Stimulated activated naive CD4-positive, alpha-beta T cell (primary cell): ENCODE data around the gene PPAT.

Source experiments
- DNase-seq, 6 experiments: peaks; one replicate each; lab custom pipeline; 2025; lab: John Stamatoyannopoulos, UW

Gene PPAT

GRCh38 chr4:56434599-56435139 lies 746 bp downstream of the PPAT start:
- peak in 3 of 6 experiments; percentile 14 to 36 (median 27) for DNase-seq

GRCh38 chr4:56433280-56433679 lies 2.1 kb downstream of the PPAT start:
- no peak for DNase-seq

GRCh38 chr4:56430203-56430602 lies 5.2 kb downstream of the PPAT start:
- DNase-seq, result no peak

DNA sequence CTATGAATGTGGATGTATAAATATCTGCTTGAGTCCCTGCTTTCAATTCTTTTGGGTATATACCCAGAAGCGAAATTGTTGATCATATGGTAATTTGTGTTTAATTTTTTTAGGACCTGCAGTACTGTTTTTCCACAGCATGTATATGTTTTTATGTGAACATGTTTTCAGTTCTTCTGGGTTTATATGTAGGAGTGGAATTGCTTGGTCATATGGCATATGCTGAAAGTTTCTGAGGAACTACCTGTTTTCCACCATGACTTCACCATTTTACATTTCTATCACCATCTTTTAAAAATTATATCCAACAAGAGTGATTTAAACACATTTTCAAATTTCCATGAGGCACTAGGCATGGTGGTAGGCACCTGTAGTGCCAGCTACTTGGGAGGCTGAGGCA lies 8.2 kb downstream of the PPAT start:
- no peak for DNase-seq

DNA sequence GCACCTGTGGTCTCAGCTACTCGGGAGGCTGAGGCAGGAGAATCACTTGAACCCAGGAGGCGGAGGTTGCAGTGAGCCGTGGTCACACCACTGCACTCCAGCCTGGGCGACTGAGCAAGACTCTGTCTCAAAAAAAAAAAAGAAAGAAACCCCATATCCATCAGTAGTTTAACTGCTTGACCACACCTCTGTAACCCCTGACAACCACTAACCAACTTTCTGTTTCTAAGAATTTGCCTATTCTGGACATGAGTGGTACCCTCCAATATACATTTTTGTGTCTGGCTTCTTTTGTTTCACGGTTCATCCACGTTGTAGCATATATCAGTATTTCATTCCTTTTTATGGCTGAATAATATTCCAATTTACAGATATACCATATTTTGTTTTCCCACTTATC lies 9.1 kb downstream of the PPAT start:
- no peak for DNase-seq

GRCh38 chr4:56425518-56425917 lies 9.9 kb downstream of the PPAT start:
- no peak for DNase-seq

GRCh38 chr4:56424697-56425514 lies 10.5 kb downstream of the PPAT start:
- peak in 5 of 6 experiments; percentile 6 to 68 (median 36) for DNase-seq

GRCh38 chr4:56424176-56424575 lies 11.2 kb downstream of the PPAT start:
- DNase-seq, result no peak

DNA sequence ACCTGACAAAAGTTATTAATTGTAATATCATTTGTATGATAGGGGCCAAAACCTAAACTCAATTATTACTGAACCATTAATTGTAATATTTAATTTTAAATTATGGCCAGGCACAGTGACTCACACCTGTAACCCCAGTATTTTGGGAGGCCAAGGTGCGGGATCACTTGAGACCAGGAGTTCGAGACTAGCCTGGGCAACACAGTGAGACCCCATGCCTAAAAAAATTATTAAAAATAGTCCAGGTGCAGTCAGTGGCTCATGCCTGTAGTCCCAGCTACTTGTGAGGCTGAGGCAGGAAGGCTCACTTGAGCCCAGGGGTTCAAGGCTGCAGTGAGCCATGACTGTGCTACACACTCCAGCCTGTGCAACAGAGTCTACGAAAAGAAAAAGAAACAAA lies 18.0 kb downstream of the PPAT start:
- no peak for DNase-seq

- DNase-seq, result no peak
Measured at GRCh38 chr4:56416349-56416748, 19.1 kb downstream of the PPAT start.

DNA sequence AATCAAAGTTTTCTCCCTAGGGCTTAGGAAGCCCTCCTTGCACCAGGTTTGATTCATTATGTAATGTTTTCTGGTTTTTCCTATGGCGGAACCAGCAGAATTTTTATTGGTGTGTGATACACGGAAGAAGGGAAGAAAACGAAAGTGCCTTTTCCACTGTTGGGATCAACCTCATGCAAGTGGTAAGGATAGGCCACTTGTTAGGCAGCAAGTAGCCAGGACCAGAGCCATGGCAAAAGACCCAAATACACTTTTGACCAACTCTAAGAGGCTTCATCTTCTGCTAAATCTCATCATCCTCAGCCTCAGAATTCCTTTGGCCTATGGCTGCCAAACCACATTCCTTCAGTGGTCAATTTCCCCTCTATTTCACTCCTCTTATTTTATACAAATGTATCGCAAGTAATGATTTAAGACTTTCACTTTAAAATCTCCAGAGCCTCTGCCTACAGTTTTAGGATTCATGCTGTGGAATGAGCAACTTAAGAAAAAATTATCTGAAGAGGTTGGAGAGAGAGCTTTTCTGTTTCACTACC lies 21.2 kb downstream of the PPAT start:
- no peak for DNase-seq

DNA sequence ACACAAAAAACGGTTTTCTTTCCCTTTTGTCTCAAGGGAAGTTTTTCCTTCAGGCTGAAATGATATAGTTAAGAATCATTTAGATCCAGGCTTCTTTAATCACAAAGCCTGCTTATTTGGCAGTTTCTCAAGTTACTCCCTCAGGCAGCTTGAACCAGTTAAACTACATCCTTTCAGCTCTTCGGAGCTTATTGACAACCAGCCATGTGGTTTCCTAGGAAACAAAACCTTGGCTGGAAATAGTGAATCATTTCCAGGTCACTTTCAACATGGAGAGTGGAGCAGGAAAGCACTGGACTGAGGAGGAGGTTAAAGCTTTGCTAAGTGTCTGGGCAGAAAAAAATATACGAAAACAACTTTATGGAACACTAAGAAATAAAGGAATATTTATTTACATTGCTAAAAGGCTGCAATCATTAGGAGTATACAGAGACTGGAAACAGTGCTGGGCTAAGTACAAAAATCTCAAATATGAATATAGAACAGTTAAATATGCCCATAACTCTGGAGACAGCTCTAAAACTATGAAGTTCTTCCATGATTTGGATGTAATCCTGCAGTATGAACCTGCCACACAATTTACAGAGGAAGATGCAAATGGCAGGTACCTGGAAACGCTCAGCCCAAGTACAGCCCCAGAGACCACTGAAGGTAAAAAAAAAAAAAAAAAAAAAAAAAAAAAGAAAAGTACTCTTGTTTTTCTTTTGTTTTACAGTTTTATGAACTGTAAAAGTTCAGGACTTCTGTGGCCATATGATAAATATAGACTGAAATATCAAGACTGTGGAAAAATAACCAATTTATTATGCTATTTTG lies 25.0 kb downstream of the PPAT start:
- DNase-seq, result no peak

DNA sequence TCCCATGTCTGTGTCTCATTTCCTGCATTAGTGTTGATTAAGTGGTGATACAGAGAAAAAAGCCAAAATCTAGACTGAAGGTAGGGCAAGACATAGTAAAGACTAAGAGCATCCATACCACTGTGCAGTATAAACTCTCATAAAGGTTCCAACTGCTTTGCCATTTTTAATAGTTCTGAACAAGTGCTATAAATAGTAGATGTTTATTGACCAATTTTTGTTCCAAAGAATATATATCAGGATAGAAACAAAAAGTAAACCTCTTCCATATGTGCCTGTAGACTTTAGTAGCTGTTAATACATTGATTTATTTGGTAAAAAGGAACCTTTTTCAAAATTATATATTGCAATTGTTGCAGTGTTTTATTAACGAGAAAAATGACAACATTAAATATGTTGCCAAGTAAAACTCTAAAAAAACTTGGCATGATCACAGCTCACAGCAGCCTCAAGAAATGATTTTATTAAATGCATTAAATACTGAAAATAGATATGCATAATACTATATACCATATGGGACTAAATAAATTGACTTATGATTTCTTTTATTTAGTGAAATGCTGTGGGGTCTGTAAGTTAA lies 25.8 kb downstream of the PPAT start:
- no peak for DNase-seq

DNA sequence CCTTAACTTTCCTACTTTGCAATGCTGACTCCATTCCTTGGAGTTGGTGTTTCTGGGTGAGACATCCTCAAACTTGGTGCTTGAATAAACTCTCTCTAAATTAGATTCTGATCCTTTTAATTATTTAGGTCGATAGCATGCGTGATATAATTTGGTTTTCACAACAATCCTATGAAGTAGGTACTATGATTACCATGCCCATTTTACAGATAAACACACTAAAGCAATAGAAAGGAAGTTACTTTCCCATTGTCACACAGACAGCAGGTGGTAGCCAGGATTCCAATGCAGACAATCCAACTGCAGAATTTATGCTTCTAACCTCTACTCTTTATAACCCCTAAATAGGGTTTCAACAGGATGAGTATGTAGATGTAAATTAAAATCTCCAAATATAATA lies 26.4 kb downstream of the PPAT start:
- DNase-seq, result no peak

DNA sequence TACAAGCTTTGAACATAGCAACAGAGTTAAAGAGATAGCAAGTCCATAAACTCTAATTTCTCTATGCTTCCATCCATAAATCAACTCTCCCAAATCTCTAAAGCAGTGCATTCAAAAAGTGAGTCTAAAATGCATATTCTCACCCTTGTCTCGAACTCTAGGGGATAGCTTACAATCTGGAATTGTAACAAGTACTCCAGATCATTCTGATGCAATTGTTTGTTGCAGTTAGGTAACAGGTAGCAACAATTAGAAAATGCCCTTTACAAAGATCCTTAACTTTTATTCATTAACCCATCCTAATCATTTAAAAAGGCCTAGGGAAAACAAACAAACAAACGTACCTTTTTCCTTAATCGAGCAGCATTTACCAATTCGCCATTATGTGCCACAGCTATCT lies 29.3 kb downstream of the PPAT start:
- DNase-seq, result no peak

DNA sequence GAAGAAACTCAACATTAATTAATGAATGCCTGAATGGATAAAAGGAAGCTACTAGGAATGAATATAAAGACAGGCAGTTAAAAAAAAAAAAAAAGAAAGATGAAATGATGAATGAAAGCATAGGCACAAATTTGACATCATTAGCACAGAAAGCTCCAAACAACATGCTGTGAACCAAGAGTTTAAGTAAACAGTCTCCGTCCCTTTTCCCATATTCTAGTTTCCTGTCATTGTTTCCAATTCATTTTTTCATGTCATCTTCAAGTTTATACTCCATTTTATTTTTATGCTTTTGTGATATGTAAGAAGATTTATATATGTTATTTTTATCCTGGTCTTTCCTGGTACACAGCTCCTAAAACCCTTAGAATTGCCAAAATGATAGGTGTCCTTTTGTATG lies 30.4 kb downstream of the PPAT start:
- no peak for DNase-seq

DNA sequence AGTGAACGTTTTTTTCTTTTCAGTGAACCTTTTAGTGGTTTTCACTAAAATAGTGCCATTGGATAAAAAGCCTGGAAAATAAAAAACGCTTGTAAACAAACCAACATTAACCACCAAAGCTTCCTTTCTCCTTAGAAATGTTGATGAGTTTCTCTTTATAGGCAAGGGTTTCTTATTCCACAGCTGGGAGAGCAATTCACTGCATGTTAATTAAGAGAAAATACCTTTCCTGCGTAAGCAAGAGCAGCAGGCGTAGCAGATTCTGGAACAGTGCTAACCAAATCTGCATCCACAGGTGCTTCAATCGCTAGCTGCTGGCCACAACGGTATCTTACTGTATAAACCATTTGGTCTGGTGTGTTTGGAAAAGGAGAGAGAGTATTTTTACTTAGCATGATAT lies 34.9 kb downstream of the PPAT start:
- DNase-seq, result no peak

GRCh38 chr4:56391270-56391669 lies 44.1 kb downstream of the PPAT start:
- DNase-seq, result no peak

GRCh38 chr4:56389558-56389957 lies 45.9 kb downstream of the PPAT start:
- no peak for DNase-seq

DNA sequence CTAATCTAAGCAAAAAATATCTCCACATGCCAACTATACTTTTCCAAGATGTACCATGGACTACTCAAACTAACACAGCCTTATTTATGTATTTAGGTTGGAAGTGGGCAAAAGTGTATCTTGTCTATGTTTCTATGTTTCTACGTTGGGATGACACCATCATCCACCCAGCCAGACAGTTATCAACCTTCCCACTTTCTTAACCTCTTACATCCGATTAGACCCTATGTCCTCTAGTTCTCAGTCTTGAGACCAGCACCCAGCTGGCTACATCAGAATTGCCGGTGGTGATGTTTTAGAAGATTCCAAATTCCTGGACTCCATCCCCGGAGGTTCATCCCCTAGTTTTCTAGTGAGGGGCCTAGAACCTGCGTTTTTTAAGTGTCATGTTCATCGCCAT lies 47.1 kb downstream of the PPAT start:
- no peak for DNase-seq

DNA sequence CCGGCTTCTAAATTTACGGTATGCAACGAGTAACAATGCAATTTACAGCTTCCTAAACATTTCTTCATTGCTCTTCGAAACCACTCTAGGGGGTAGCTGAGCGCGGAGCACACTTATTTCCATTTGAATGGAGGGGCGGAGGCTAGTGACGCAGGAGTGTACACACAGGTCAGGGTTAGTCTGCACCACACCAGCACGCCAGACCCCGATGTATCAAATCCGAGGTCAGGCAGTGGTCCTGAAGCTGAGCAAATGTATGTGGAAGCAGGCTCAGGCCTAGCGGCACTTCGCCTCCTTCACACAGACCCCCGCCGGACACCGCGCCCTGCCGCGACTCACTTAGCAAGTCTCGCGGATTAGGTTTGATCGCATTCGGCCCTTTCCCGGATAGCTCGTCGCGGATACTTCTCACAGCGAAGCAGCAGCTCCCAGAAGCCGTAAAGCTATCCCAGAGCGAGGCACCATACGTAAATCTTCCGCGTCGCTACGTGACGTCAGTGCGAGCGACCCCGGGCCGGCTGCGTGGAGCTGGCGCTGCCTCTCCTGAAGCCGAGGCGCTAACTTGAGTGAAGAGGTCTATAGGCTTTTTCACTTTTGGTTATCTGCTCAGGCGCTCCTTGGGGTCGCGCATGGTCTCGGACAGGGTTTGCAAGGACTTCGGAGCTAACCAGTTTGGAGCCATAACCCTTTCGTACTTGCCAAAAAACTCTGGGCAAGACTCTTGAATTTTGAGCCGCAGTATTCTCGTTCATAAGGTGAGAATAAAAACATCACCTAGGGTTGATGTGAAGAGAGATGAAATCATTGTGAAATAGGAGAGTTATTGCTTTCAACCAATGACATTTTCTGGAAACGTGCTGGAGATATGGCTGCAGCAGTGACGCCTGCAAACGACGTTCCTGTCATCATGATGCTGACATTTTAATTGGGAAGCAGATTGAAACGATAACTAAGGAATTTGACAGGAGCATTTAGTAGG lies 48.1 kb downstream of the PPAT start, which contains the start of gene AASDH:
AASDH (minus strand) TSS at position 469 of the 979 bp plus-strand sequence. CDS start 3,192 bp downstream, outside the sequence.
- peak; percentile 89 to 96 (median 92) for DNase-seq
